KMS-11 (cell line): Measurements from ENCODE around the gene GALNTL6.

Experiments used
- H2AFZ ChIP-seq: fragments of 200-600 bp; sonication (generic); 2 replicates; pipeline ENCODE4 v1.6.1; 2016; ENCODE audit warnings: antibody characterized with exemption, mixed run types, low read depth
- H3K27ac ChIP-seq: fragments of 200-600 bp; sonication (generic); 2 replicates; pipeline ENCODE4 v1.6.1; 2016; ENCODE audit warnings: mild to moderate bottlenecking, mixed run types
- H3K27me3 ChIP-seq: fragments of 200-600 bp; sonication (generic); 2 replicates; pipeline ENCODE4 v1.6.1; 2017; ENCODE audit warnings: mild to moderate bottlenecking, low read depth, mixed run types, moderate library complexity; ENCODE audit not compliant: insufficient read depth
- H3K36me3 ChIP-seq: fragments of 200-600 bp; sonication (generic); 2 replicates; pipeline ENCODE4 v1.6.1; 2017; ENCODE audit warnings: mild to moderate bottlenecking, mixed run types; ENCODE audit not compliant: insufficient read depth
- H3K4me1 ChIP-seq: fragments of 200-600 bp; sonication (generic); 2 replicates; pipeline ENCODE4 v1.6.1; 2016; ENCODE audit warnings: mild to moderate bottlenecking, low read depth, mixed run types; ENCODE audit not compliant: poor library complexity, severe bottlenecking
- H3K4me2 ChIP-seq: fragments of 200-600 bp; sonication (generic); 2 replicates; pipeline ENCODE4 v1.7.0; 2016; ENCODE audit warnings: mild to moderate bottlenecking, mixed run types
- H3K4me3 ChIP-seq: fragments of 200-600 bp; sonication (generic); IDR thresholded peaks from 2 replicates; pipeline ENCODE4 v1.6.1; 2017; ENCODE audit warnings: low read depth, low read length, mixed read lengths; ENCODE audit not compliant: insufficient read depth
- H3K79me2 ChIP-seq: fragments of 200-600 bp; sonication (generic); 2 replicates; pipeline ENCODE4 v1.6.1; 2016; ENCODE audit warnings: low read depth, mixed run types; ENCODE audit not compliant: insufficient read depth
- H3K9ac ChIP-seq: fragments of 200-600 bp; sonication (generic); 2 replicates; pipeline ENCODE4 v1.6.1; 2016; ENCODE audit warnings: mild to moderate bottlenecking, mixed run types
- H4K20me1 ChIP-seq: fragments of 200-600 bp; sonication (generic); 2 replicates; pipeline ENCODE4 v1.6.1; 2016; ENCODE audit warnings: mild to moderate bottlenecking, mixed run types; ENCODE audit not compliant: insufficient read depth
- TF ChIP-seq, protein P1 (sequence below): fragments of 200-600 bp; sonication (generic); conservative IDR thresholded peaks from 2 replicates; pipeline ENCODE4 v1.6.1; 2017; ENCODE audit warnings: low read depth, mild to moderate bottlenecking, antibody characterized with exemption, low read length, moderate library complexity, mixed read lengths

GALNTL6 gene

GRCh38 chr4:173057442-173057841 lies 1244.2 kb downstream of the GALNTL6 start:
- Histone ChIP-seq H4K20me1 (no peaks in the 10 kb centered on the region), H3K36me3 (no peaks in the 10 kb centered on the region), H3K4me2 (no peak overlapping the region), H3K4me3 (no peak overlapping the region), H2AFZ (no peak overlapping the region), H3K27me3 (no peaks in the 10 kb centered on the region), H3K27ac (no peak overlapping the region), H3K79me2 (no peaks in the 10 kb centered on the region), H3K9ac (no peak overlapping the region), H3K4me1 (no peaks in the 10 kb centered on the region)
- TF ChIP-seq, protein P1, sequence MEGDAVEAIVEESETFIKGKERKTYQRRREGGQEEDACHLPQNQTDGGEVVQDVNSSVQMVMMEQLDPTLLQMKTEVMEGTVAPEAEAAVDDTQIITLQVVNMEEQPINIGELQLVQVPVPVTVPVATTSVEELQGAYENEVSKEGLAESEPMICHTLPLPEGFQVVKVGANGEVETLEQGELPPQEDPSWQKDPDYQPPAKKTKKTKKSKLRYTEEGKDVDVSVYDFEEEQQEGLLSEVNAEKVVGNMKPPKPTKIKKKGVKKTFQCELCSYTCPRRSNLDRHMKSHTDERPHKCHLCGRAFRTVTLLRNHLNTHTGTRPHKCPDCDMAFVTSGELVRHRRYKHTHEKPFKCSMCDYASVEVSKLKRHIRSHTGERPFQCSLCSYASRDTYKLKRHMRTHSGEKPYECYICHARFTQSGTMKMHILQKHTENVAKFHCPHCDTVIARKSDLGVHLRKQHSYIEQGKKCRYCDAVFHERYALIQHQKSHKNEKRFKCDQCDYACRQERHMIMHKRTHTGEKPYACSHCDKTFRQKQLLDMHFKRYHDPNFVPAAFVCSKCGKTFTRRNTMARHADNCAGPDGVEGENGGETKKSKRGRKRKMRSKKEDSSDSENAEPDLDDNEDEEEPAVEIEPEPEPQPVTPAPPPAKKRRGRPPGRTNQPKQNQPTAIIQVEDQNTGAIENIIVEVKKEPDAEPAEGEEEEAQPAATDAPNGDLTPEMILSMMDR, result no peak

- TF ChIP-seq, protein P1, result no peak
- Histone ChIP-seq H4K20me1 (no peaks in the 10 kb centered on the region), H3K27ac (no peak overlapping the region), H3K79me2 (no peaks in the 10 kb centered on the region), H3K36me3 (no peaks in the 10 kb centered on the region), H3K9ac (no peak overlapping the region), H2AFZ (no peak overlapping the region), H3K4me2 (no peak overlapping the region), H3K27me3 (no peaks in the 10 kb centered on the region), H3K4me1 (no peaks in the 10 kb centered on the region), H3K4me3 (no peak overlapping the region)
Measured at GRCh38 chr4:173057901-173058300, 1244.7 kb downstream of the GALNTL6 start.

DNA sequence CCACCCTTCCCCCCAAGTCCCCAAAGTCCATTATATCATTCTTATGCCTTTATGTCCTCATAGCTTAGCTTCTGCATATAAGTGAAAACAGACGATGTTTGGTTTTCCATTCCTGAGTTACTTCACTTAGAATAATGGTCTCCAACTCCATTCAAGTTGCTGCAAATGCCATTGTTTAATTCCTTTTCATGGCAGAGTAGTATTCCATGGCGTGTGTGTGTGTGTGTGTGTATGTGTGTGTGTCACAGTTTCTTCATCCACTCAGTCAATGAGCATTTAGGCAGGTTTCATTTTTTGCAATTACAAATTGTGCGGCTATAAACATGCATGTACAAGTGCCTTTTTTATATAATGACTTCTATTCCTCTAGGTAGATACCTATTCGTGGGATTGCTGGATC lies 1248.0 kb downstream of the GALNTL6 start:
- no peak overlapping the region for H3K4me2 ChIP-seq
- H3K9ac ChIP-seq, result no peak overlapping the region
- TF ChIP-seq, protein P1, result no peak
- H3K4me3 ChIP-seq, result no peak overlapping the region
- no peaks in the 10 kb centered on the region for H4K20me1 ChIP-seq
- no peak overlapping the region for H3K27ac ChIP-seq
- no peaks in the 10 kb centered on the region for H3K79me2 ChIP-seq
- no peaks in the 10 kb centered on the region for H3K36me3 ChIP-seq
- H3K4me1 ChIP-seq, result peaks cover 7% of the 10 kb centered on the region
- H3K27me3 ChIP-seq, result no peaks in the 10 kb centered on the region
- H2AFZ ChIP-seq, result no peak overlapping the region

DNA sequence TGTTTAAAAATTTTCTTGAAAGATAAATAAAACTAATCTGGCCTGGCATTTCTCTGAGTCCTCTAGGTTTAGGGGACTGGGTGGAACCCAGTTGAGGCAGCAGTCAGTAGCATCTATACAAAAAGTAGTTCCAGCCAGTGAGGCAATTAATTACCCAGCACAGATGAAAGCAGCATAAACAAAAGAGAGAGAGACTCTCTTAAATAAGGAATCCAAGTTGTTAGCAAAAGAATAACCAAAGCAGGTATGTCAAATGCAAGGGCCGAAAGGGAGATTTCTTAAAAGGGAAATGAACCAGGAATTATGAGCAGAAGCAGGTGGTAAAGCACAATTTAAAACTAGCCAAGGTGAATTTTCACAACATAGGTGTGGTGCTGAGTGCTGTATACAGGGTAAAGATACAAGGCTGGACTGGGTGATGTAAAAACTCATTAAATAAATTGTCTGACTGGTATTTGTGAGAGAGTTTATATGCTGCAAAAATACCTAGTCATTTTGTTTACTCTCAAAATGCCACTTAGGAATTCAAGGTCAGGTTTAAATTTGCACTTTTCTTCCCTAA lies 1260.8 kb downstream of the GALNTL6 start:
- Histone ChIP-seq H2AFZ (peak overlapping the region; percentile 15), H3K27ac (peak overlapping the region; percentile 82), H3K36me3 (no peaks in the 10 kb centered on the region), H3K9ac (peak overlapping the region; percentile 48; the same call in 1 of the 2 replicates), H4K20me1 (no peaks in the 10 kb centered on the region), H3K79me2 (no peaks in the 10 kb centered on the region), H3K4me2 (peak overlapping the region; percentile 76), H3K4me3 (no peak overlapping the region), H3K27me3 (no peaks in the 10 kb centered on the region), H3K4me1 (peaks cover 62% of the 10 kb centered on the region)
- TF ChIP-seq, protein P1, result no peak
